GM23248 (cell line): Measurements from ENCODE around the gene PSME3IP1.

Experiments
- EZH2 ChIP-seq: fragments of 200-600 bp; sonication (generic); IDR thresholded peaks from 2 replicates; pipeline ENCODE4 v1.6.1; 2018; ENCODE audit warnings: antibody characterized with exemption, mild to moderate bottlenecking; ENCODE audit not compliant: insufficient read depth, poor library complexity, severe bottlenecking
- EZH2phosphoT487 ChIP-seq: fragments of 200-600 bp; sonication (generic); IDR thresholded peaks from 2 replicates; pipeline ENCODE4 v1.6.1; 2018; ENCODE audit warnings: antibody characterized with exemption, moderate library complexity, mild to moderate bottlenecking, low read depth; ENCODE audit not compliant: insufficient read depth

DNA sequence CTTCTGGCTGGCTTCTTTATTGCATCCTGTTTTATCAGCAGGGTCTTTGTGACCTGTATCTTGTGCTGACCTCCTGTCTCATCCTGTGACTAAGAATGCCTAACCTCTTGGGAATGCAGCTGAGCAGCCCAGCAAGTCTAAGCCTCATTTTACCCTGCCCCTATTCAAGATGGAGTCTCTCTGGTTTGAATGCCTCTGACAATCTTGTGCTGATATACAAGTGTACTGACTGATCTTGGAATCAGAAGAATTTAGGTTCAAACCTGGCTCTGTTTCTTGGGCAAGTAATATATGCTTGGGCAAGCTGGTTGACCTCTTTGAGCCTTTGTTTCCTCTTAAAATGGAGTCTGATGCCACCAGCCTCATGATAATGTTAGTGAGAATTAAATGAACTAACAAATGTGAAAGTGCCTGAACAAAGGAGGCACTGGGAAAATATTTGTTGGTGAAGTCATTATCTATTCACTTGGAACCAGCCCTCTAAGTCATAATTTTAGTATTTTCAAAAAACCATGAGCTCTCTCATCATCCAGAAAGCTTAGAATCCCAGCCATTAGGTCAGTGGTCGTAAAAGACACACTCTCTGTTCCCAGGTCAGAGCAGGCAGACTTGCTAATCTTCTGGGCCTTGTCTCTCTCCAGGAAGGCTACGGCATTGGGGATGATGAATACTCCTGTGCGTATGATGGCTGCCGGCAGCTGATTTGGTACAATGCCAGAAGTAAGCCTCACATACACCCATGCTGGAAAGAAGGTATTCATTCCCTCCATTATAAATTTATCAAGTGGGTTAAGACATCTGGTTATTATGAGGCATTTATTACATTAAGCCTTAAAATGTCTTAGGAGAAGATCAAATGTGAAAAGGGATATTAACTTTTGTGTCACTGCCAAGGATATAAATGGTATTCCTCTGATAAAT lies 41.1 kb upstream of the PSME3IP1 start:
- TF ChIP-seq EZH2 (no peak), EZH2phosphoT487 (no peak)
